Mesodermal cell (in vitro differentiated cells): ENCODE data around the gene FKBP3.

Experiments used
- H3K27ac ChIP-seq: 2 replicates; pipeline ENCODE4 v1.7.0; 2013; ENCODE audit warnings: mild to moderate bottlenecking, low read depth, low read length, moderate library complexity; ENCODE audit not compliant: severe bottlenecking
- H3K36me3 ChIP-seq: 2 replicates; pipeline ENCODE4 v1.7.1; 2013; ENCODE audit warnings: mild to moderate bottlenecking, low read length, moderate library complexity; ENCODE audit not compliant: control insufficient read depth, insufficient read depth
- H3K4me1 ChIP-seq: one replicate; pipeline ENCODE4 v1.7.1; 2013; ENCODE audit warnings: mild to moderate bottlenecking, low read length; ENCODE audit not compliant: insufficient read depth, control insufficient read depth, poor library complexity, severe bottlenecking
- H3K4me3 ChIP-seq: 2 replicates; pipeline ENCODE4 v1.7.0; 2013; ENCODE audit warnings: low read length, control low read depth, mild to moderate bottlenecking; ENCODE audit not compliant: insufficient read depth, poor library complexity, severe bottlenecking; ENCODE audit errors: extremely low read depth
- H3K9me3 ChIP-seq: 2 replicates; pipeline ENCODE4 v1.7.1; 2013; ENCODE audit warnings: mild to moderate bottlenecking, low read length, moderate library complexity; ENCODE audit not compliant: control insufficient read depth
- WGBS, 2 experiments: methylation state at CpG; one replicate each; pipeline ENCODE4 v1.1.5; 2013; ENCODE audit warnings: missing lambda C conversion rate in 2 of 2; ENCODE audit not compliant: insufficient coverage in 2 of 2; 5-methylcytosine and 5-hydroxymethylcytosine counted together

FKBP3 gene

DNA sequence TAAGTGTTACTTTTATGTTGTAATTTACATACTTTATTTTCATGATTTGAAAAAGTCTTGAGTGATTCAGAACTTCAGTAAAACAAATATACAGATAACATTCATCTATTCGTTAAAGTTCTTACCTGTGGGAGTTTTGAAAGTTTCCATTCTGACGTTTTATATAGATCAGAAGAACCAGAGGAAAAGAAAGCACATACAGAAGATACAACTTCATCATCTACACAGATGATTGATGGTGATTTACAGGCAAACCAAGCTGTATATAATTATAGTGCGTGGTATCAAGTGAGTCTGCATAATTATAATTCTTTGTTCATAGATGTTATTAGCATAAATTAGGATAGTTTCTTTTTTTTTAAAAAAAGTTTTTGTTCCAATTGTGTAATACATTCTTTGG, 20.0 kb downstream of the FKBP3 start:
- Histone ChIP-seq H3K4me1 (no peaks in the 10 kb centered on the region), H3K4me3 (no peak overlapping the region), H3K36me3 (peaks cover 75% of the 10 kb centered on the region), H3K27ac (no peak overlapping the region), H3K9me3 (no peaks in the 10 kb centered on the region)
- no CpG with 5 or more reads among the region's 3 CpGs for WGBS, 2 experiments

DNA sequence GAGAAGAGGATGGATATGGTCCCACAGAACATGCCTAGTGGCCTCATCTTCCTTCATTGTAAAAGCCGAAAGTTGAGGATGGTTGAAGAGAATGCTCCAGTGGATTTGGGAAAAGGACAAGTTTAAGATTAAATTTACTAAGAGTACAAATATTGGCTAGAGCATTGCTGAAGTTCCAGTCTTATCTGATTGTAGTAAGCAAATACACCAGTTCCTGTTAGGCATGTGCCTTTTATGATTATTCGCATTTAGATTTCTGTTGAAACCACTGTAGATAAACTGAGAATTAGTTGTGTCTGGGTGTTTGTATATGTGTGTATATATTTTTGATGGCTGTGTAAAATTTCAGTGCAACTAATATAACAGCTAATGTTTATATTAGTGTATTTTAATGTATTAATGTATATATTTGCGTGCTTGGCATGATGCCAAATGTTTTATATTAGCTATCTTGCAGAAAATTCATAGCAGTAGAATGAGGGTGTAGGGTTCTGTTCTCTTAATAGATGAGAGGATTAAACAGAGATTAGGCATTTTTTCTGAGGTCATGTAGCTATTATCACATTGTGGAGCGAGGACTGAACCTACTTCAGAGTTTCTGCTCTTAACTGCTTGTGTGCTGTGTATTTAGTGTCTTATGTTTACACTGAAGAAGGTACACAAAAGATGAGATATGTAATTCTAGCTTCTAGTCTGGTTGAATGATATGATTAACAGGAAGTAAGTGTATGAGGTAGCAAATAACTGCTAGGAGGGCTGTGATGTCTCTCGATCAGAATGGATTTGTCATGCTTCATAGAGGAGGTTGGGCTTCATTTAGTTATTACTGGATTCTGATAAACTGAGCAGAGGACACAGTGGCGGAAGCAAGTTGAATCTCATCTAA, 21.1 kb downstream of the FKBP3 start:
- H3K9me3 ChIP-seq, result no peaks in the 10 kb centered on the region
- H3K36me3 ChIP-seq, result peaks cover 71% of the 10 kb centered on the region
- WGBS, 2 experiments, result 95% methylated on average over 6 of the region's 6 CpGs
- H3K4me1 ChIP-seq, result no peaks in the 10 kb centered on the region
- no peak overlapping the region for H3K4me3 ChIP-seq
- peak overlapping the region; percentile 16 for H3K27ac ChIP-seq

DNA sequence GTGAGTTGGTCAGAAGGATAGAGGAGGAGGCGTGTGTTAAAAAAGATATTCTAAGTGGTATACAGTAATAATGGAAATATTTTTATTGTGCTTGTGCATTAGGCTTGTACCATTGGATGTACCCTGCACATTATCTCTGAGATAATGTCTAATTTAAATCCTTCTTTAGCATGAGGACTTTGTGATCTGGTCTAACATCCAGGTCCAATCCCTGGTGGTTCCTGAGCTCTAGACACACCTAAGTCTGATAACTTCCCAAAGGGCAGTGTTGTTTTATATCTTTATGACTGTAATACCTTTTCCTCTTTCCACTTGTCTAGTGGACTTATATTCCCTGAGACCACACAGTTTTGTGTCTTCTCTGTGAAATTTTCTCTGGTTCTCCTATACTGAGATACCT, 29.7 kb downstream of the FKBP3 start:
- no peak overlapping the region for H3K27ac ChIP-seq
- no peaks in the 10 kb centered on the region for H3K4me1 ChIP-seq
- peaks cover 64% of the 10 kb centered on the region for H3K36me3 ChIP-seq
- no peaks in the 10 kb centered on the region for H3K9me3 ChIP-seq
- no CpG with 5 or more reads among the region's 1 CpG for WGBS, 2 experiments
- no peak overlapping the region for H3K4me3 ChIP-seq

DNA sequence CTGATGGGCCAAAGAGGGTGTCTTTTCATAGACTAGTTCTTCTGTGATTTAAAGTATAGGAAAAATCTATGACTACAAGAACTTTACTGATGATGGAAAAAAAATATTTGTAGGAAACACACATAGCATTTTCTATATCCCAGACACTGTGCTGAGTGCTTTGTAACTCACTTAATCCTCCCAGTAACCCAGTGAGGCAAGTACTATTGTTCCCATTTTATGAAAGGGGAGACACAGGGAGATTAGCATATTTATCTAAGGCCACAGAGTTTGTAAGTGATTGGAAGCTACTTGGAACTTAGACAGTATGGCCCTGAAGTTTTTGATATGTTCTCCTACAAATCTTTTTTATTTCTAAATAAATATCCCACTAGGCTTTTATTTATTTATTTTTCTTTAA, 30.5 kb downstream of the FKBP3 start:
- Histone ChIP-seq H3K4me1 (no peaks in the 10 kb centered on the region), H3K9me3 (no peaks in the 10 kb centered on the region), H3K36me3 (peaks cover 63% of the 10 kb centered on the region), H3K4me3 (no peak overlapping the region), H3K27ac (no peak overlapping the region)

DNA sequence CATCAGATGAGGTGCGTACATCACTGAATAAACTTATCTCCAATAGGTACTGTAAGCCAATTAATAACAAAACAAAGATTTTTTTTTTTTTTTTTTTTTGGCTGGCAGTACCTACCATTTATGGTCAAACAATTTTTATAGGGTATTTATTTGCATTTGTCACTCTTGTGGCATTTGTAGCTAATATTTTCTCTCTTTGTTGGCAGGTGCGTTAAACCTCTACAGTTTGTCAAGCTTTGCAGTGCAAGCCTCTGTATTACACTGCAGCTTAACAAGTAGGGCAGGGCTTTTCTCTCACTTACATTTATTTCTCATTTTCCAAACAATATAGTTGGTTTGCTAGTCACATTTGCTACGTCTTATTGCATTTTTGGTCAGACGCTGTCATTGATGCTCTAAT, 38.1 kb downstream of the FKBP3 start:
- Histone ChIP-seq H3K4me3 (no peak overlapping the region), H3K9me3 (no peaks in the 10 kb centered on the region), H3K27ac (no peak overlapping the region), H3K36me3 (peaks cover 59% of the 10 kb centered on the region), H3K4me1 (no peaks in the 10 kb centered on the region)
- 100% methylated on average over 3 of the region's 4 CpGs for WGBS, 2 experiments

DNA sequence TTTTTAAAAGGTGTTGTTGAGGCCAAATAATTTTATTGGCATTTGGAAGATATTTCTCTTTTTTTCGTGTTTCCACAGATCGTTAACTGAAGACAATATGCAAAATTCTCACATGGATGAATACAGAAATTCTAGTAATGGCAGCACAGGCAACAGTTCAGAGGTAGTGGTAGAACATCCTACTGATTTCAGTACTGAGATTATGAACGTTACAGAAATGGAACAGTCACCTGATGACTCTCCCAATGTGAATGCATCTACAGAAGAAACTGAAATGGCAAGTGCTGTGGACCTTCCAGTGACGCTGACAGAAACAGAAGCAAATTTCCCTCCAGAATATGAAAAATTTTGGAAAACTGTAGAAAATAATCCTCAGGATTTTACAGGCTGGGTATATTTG, 39.1 kb downstream of the FKBP3 start:
- Histone ChIP-seq H3K4me3 (no peak overlapping the region), H3K27ac (no peak overlapping the region), H3K4me1 (no peaks in the 10 kb centered on the region), H3K9me3 (no peaks in the 10 kb centered on the region), H3K36me3 (peaks cover 55% of the 10 kb centered on the region)
- WGBS, 2 experiments, result 90% methylated on average over 3 of the region's 4 CpGs; no CpG with 5 or more reads in 1 of the 2 experiments

DNA sequence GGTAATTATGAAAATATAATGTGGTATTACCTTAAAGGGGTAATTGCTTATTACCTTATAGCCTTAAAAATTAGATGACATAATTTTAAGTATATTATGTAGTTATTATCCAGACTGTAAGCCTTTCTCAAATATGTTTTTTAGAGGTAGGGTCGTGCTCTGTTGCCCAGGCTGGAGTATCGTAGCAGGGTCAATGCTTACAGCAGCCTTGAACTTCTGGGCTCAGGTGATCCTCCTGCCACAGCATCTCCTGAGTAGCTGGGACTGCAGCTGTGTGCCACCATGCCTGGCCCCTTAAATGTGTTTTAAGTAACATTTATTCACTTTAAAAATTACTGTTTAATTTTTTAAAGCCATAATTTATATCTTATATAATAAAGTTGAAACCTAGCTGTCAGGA, 40.0 kb downstream of the FKBP3 start:
- WGBS, 2 experiments, result 80 to 100% methylated on average over 1 of the region's 2 CpGs
- H3K36me3 ChIP-seq, result peaks cover 46% of the 10 kb centered on the region
- H3K4me3 ChIP-seq, result no peak overlapping the region
- H3K9me3 ChIP-seq, result no peaks in the 10 kb centered on the region
- H3K27ac ChIP-seq, result no peak overlapping the region
- no peaks in the 10 kb centered on the region for H3K4me1 ChIP-seq

DNA sequence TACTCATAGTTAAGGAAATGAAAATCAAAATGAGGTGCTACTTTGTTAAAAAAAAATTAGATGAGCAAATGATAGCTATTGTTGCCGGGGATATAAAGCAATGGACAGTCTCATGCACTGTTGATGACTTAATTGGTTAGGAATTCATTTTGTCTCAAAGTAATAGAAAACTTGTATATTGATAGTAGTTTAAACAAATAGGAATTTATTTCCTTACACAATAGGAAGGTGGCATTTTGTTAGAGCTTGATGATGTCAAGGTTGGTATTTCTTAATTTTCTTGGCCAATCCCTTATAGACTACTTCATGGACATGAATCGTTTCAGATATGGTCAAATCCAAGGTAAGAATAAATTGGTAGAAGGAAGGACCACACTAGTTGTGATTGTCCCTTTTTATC, 42.6 kb downstream of the FKBP3 start:
- H3K27ac ChIP-seq, result no peak overlapping the region
- H3K36me3 ChIP-seq, result peaks cover 27% of the 10 kb centered on the region
- 100% methylated on average over 1 of the region's 2 CpGs for WGBS, 2 experiments

DNA sequence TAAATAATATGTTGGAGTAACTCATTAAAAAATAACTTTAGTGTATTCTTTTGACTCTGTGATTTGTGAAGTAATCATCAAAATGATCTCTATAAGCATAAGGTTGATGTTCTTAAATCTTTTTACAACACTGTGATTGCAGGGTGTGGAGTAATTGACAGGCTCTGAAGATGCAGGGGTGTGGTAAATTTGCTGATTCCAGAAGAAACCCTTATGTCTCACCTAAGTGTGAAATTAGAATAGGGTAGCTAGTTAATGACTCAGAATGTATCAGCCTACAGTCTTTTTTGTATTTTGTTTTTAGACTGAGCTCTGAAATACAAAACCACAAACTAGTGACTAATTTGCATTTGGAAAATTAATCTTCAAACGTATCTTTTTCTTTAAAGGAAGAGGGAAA, 44.5 kb downstream of the FKBP3 start:
- H3K36me3 ChIP-seq, result peaks cover 11% of the 10 kb centered on the region
- H3K9me3 ChIP-seq, result no peaks in the 10 kb centered on the region
- no peak overlapping the region for H3K4me3 ChIP-seq
- no peaks in the 10 kb centered on the region for H3K4me1 ChIP-seq
- no CpG with 5 or more reads among the region's 1 CpG for WGBS, 2 experiments
- H3K27ac ChIP-seq, result no peak overlapping the region

More for the DNA sequence above, 42.6 kb downstream of the FKBP3 start:
- no peak overlapping the region for H3K4me3 ChIP-seq
- no peaks in the 10 kb centered on the region for H3K9me3 ChIP-seq
- no peaks in the 10 kb centered on the region for H3K4me1 ChIP-seq

DNA sequence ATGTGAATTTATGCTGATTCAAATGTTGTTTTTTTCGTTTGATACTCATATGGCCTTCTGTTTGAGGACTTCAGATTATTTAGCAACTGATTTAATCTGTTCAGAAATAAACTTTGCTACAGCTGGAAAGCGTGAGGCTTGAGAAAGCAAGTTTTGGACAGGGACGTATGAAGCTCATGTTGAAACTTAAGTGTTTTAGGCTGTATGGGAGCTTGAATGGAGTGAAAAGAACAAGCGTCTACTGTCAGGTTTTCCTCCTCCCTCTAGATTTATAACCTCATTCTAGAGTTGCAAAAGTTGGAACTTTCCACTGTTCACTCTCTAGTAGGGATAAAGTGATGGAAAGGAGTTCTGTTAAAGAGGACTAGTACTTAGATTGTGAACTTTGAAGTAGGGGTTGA, 49.3 kb downstream of the FKBP3 start:
- Histone ChIP-seq H3K9me3 (no peaks in the 10 kb centered on the region), H3K4me3 (peak overlapping the region; percentile 80), H3K4me1 (no peaks in the 10 kb centered on the region), H3K27ac (no peak overlapping the region), H3K36me3 (no peaks in the 10 kb centered on the region)
- WGBS, 2 experiments, result 0 to 10% methylated on average over 1 to 2 of the region's 4 CpGs

DNA sequence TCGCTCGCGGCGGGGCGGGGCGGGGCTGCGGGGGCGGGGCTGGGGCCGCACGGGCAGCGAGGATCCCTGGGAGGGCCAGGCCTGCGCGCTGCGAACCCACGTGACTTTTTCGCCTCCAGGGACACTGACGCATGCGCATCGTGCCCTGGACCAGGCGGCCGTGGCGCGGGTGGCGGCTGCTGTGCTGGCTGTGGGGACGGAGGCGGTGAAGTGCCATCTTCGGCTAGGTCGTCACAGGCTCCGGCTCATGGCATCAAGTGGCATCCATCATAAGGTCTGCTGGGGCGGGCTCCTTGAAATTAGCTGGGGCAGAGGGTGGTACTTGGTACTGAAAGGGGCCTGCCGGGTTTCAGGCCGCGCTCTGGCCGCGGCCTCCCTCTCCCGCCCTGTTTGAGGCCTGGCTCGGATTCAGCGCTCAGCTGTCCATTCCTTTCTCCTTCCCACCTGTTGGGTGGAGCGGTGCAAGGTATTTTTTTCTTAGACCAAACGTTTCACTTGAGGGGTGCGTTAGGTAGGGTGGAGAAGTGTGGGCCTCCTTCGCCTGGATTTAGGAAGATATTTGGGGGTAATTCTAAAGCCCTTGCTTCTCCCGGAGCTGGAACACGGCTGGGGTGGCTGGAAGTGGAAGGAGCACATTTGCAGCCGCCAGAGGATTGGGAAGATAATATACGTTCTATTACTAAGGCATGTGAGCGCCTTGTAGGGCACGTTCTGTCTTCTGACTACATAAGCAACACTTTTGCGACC, 50.1 kb downstream of the FKBP3 start, which contains the start of gene PRPF39:
TSS of gene PRPF39 (plus strand) at position 141 of the 747 bp plus-strand sequence. CDS start 11,124 bp downstream, outside the sequence.
- H3K4me1 ChIP-seq, result no peaks in the 10 kb centered on the region
- H3K4me3 ChIP-seq, result peak within 1 kb of the TSS; percentile 80
- 0% methylated on average over 17 to 28 of the region's 49 CpGs for WGBS, 2 experiments
- H3K9me3 ChIP-seq, result no peaks in the 10 kb centered on the region
- peak within 1 kb of the TSS; percentile 74 for H3K27ac ChIP-seq
- H3K36me3 ChIP-seq, result no peaks in the 10 kb centered on the region
